T-cell (primary cell): Measurements from ENCODE around the gene RGS21. TPM values are rescaled to one million over a fixed set of nuclear protein-coding genes. Genes with fewer than 3 reads are reported as not detected.

Source experiments
- ATAC-seq, 4 experiments: fragments of 200-7000 bp in 3 of 4; fragments of 150-1000 bp in 1 of 4; cut with Tn5 transposase; replicated peaks in 1 of 4; 1 replicate in 3 of 4; 2 replicates in 1 of 4; pipeline ENCODE4 v1.10.0; 2021; ENCODE audit warnings: moderate library complexity in 3 of 4, mild to moderate bottlenecking in 2 of 4, moderate number of reproducible peaks in 1 of 4
- CTCF ChIA-PET, 2 donors: fragments of 300-600 bp; sonication (Branson Sonifier 250); formaldehyde crosslinking; loops; one replicate each; lab custom pipeline; 2022; ENCODE audit warnings: antibody characterized with exemption in 2 of 2; lab: Charles Lee
- POLR2A ChIA-PET, 2 donors: fragments of 300-600 bp; sonication (Branson Sonifier 250); formaldehyde crosslinking; loops; one replicate each; lab custom pipeline; 2022; ENCODE audit warnings: antibody characterized with exemption in 2 of 2; lab: Charles Lee
- DNase-seq, 35 experiments: peaks; one replicate each; pipeline versions ENCODE4 v3.0.0 to v3.0.0-alpha.2; 2013 to 2023
- H3K27ac ChIP-seq: one replicate; pipeline ENCODE4 v1.5.1; 2013; ENCODE audit warnings: low read length
- H3K27me3 ChIP-seq, 2 experiments: replicated peaks in 1 of 2; 1 replicate in 1 of 2; 2 replicates in 1 of 2; pipeline versions ENCODE4 v1.6.1 to v1.7.0; 2013; ENCODE audit warnings: low read length in 1 of 2, mixed read lengths in 1 of 2; ENCODE audit not compliant: control insufficient read depth in 2 of 2, insufficient read depth in 2 of 2; ENCODE audit errors: extremely low read depth in 1 of 2
- H3K36me3 ChIP-seq, 2 donors: 1 replicate in 1 of 2; 2 replicates in 1 of 2; pipeline versions ENCODE4 v1.6.1 to v1.7.0; 2013; ENCODE audit warnings: low read length in 1 of 2; ENCODE audit not compliant: control insufficient read depth in 2 of 2, insufficient read depth in 1 of 2; ENCODE audit errors: extremely low read depth in 1 of 2
- H3K4me1 ChIP-seq, 2 experiments: 1 replicate in 1 of 2; 2 replicates in 1 of 2; pipeline versions ENCODE4 v1.6.1 to v1.7.0; 2013; ENCODE audit warnings: low read length in 2 of 2, mixed read lengths in 1 of 2; ENCODE audit not compliant: insufficient read depth in 2 of 2, control insufficient read depth in 1 of 2; ENCODE audit errors: extremely low read depth in 1 of 2
- H3K4me3 ChIP-seq, 2 donors: 1 replicate in 1 of 2; 2 replicates in 1 of 2; pipeline versions ENCODE4 v1.5.1 to v1.7.0; 2013; ENCODE audit warnings: mild to moderate bottlenecking in 2 of 2, low read length in 1 of 2, moderate library complexity in 1 of 2; ENCODE audit not compliant: control insufficient read depth in 1 of 2; ENCODE audit errors: extremely low read depth in 1 of 2
- H3K9me3 ChIP-seq: 2 replicates; pipeline ENCODE4 v1.7.0; 2013
- H3K27ac Mint-ChIP-seq, 2 donors: one replicate each; pipeline ENCODE4 v1.8.0; 2020 to 2021; ENCODE audit warnings: mild to moderate bottlenecking in 2 of 2, mixed read lengths in 2 of 2
- H3K27me3 Mint-ChIP-seq, 2 donors: one replicate each; pipeline ENCODE4 v1.8.0; 2021 to 2022; ENCODE audit warnings: mixed read lengths in 2 of 2
- H3K36me3 Mint-ChIP-seq: one replicate; pipeline ENCODE4 v1.8.0; 2021; ENCODE audit warnings: mixed read lengths
- H3K4me1 Mint-ChIP-seq, 3 donors: one replicate each; pipeline ENCODE4 v1.8.0; 2020 to 2022; ENCODE audit warnings: mixed read lengths in 3 of 3, mild to moderate bottlenecking in 1 of 3
- H3K4me3 Mint-ChIP-seq, 3 donors: one replicate each; pipeline ENCODE4 v1.8.0; 2020 to 2022; ENCODE audit warnings: mild to moderate bottlenecking in 3 of 3, mixed read lengths in 3 of 3, moderate library complexity in 3 of 3
- H3K9me3 Mint-ChIP-seq, 3 donors: one replicate each; pipeline ENCODE4 v1.8.0; 2020 to 2022; ENCODE audit warnings: mixed read lengths in 3 of 3
- WGBS: methylation state at CpG from one replicate; pipeline ENCODE4 v1.1.5; 2013; ENCODE audit warnings: missing lambda C conversion rate; ENCODE audit not compliant: insufficient coverage; 5-methylcytosine and 5-hydroxymethylcytosine counted together
- total RNA-seq, 35 experiments: library from RNA in 6 of 35; stranded (reverse) in 6 of 35; fragments of 120-200 nt in 1 of 35; gene quantifications; one replicate each; pipeline versions ENCODE4 v1.2.1 to v1.2.4 and lab custom pipeline; 2013 to 2026

The RGS21 gene
- total RNA-seq, 5 donors from 2014 or later (not counting 1 experiment from before 2014, with no cell fraction given), result not detected

DNA sequence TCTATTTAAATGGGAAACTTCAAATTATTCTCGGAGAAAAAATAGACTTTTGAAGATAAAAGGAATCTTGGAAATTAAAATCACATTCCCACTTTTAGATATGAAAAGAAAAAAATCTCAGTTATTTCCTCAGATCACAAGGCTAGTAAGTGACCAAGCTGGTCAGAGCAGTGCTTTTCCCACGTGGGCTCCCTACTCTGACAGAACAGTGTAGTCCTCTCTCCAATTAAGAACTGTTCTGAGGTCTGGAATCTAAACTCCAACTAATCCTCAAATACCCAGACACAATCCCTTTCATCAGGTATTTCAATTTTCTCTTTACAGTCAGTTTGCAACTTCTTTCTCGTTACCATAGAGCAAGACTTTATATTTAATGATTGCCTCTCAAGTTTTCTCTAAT lies 50.6 kb downstream of the RGS21 start:
- no peak overlapping the region for H3K4me3 Mint-ChIP-seq
- ChIA-PET POLR2A (no interaction called here), CTCF (no interaction called here)
- no peaks in the 10 kb centered on the region for H3K36me3 ChIP-seq
- no peaks in the 10 kb centered on the region for H3K27me3 ChIP-seq
- H3K9me3 ChIP-seq, result no peaks in the 10 kb centered on the region
- no peaks in the 10 kb centered on the region for H3K36me3 Mint-ChIP-seq
- H3K27me3 Mint-ChIP-seq, result no peaks in the 10 kb centered on the region
- no peak for ATAC-seq
- no peak for DNase-seq
- no peaks in the 10 kb centered on the region for H3K4me1 ChIP-seq
- no peak overlapping the region for H3K4me3 ChIP-seq
- H3K9me3 Mint-ChIP-seq, result no peaks in the 10 kb centered on the region
- no peak overlapping the region for H3K27ac Mint-ChIP-seq
- whole genome bisulfite sequencing, result 57% methylated on average over 1 of the region's 3 CpGs
- no peak overlapping the region for H3K27ac ChIP-seq
- no peaks in the 10 kb centered on the region for H3K4me1 Mint-ChIP-seq

DNA sequence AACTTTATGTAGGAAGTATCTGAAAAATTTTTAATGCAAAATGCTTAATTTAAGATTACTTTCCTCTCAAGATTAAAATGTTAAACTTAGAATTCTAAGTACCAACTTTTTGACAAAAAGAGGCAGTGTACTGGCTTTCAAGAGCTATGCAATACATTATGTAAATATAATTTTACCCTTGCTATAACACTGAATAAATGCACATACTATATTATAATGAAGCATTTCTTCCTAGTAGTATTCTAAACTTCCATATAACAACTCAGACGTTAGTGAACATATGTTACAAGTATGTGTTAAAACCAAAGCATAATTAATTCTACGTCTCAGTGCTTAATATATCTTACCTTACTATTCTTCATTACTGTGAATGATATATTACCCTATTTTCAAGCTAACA lies 58.5 kb downstream of the RGS21 start:
- no peaks in the 10 kb centered on the region for H3K27me3 ChIP-seq
- H3K27me3 Mint-ChIP-seq, result peaks cover 0 to 1% of the 10 kb centered on the region in 2 donors
- no peaks in the 10 kb centered on the region for H3K36me3 ChIP-seq
- H3K27ac Mint-ChIP-seq, result no peak overlapping the region
- no peak for DNase-seq
- POLR2A ChIA-PET, result no interaction called here
- H3K27ac ChIP-seq, result no peak overlapping the region
- H3K4me1 Mint-ChIP-seq, result no peaks in the 10 kb centered on the region
- CTCF ChIA-PET, result interaction anchor here in 1 of 2 donors (0.5 kb wide), 1 partner anchor 46 kb away, joined by 3 read pairs; no protein-coding TSS in a partner anchor
- H3K36me3 Mint-ChIP-seq, result no peaks in the 10 kb centered on the region
- no CpG with 5 or more reads among the region's 2 CpGs for WGBS
- H3K4me3 ChIP-seq, result no peak overlapping the region
- H3K9me3 ChIP-seq, result no peaks in the 10 kb centered on the region
- H3K4me1 ChIP-seq, result no peaks in the 10 kb centered on the region
- H3K4me3 Mint-ChIP-seq, result no peak overlapping the region
- no peaks in the 10 kb centered on the region for H3K9me3 Mint-ChIP-seq
- no peak for ATAC-seq

DNA sequence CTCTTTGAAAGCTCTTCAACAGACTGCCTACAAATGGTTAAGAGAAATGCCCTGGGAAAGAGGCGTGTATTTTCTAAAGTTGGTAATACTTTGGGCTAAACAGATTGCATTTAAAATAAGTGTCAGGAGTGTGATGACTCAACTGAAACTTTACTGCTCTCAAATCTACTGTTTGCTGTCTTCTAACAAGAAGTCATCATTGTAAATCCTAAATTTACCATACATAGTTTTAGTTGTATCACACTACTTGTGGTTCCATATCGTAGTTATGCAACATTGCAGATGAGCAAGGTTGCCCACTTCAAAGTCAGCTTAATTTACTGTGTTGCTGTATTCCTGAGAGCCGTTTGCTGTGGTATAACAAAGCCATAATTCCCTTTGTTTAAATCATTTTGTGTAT lies 59.6 kb downstream of the RGS21 start:
- H3K4me3 Mint-ChIP-seq, result no peak overlapping the region
- H3K9me3 Mint-ChIP-seq, result no peaks in the 10 kb centered on the region
- no peaks in the 10 kb centered on the region for H3K36me3 Mint-ChIP-seq
- POLR2A ChIA-PET, result no interaction called here
- no peaks in the 10 kb centered on the region for H3K4me1 Mint-ChIP-seq
- Histone ChIP-seq H3K4me1 (no peaks in the 10 kb centered on the region), H3K36me3 (no peaks in the 10 kb centered on the region), H3K9me3 (no peaks in the 10 kb centered on the region), H3K27me3 (no peaks in the 10 kb centered on the region), H3K27ac (no peak overlapping the region), H3K4me3 (no peak overlapping the region)
- DNase-seq, result no peak
- no peak for ATAC-seq
- no CpG with 5 or more reads among the region's 3 CpGs for WGBS
- peaks cover 0 to 1% of the 10 kb centered on the region in 2 donors for H3K27me3 Mint-ChIP-seq
- H3K27ac Mint-ChIP-seq, result no peak overlapping the region
- CTCF ChIA-PET, result no interaction called here

- H3K27ac Mint-ChIP-seq, result no peak overlapping the region
These were observed 61.5 kb downstream of the RGS21 start for GRCh38 chr1:192378276-192378675.

GRCh38 chr1:192378878-192379277 lies 62.1 kb downstream of the RGS21 start:
- H3K36me3 Mint-ChIP-seq, result no peaks in the 10 kb centered on the region
- H3K9me3 Mint-ChIP-seq, result no peaks in the 10 kb centered on the region
- DNase-seq (no peak), ATAC-seq (no peak)
- Histone ChIP-seq H3K27me3 (no peaks in the 10 kb centered on the region), H3K9me3 (no peaks in the 10 kb centered on the region), H3K36me3 (no peaks in the 10 kb centered on the region), H3K4me3 (no peak overlapping the region), H3K27ac (no peak overlapping the region), H3K4me1 (no peaks in the 10 kb centered on the region)
- no peak overlapping the region for H3K27ac Mint-ChIP-seq
- ChIA-PET POLR2A (no interaction called here), CTCF (no interaction called here)
- peaks cover 0 to 1% of the 10 kb centered on the region in 2 donors for H3K27me3 Mint-ChIP-seq
- H3K4me1 Mint-ChIP-seq, result no peaks in the 10 kb centered on the region
- H3K4me3 Mint-ChIP-seq, result no peak overlapping the region

More at GRCh38 chr1:192378276-192378675, 61.5 kb downstream of the RGS21 start:
- Histone ChIP-seq H3K4me3 (no peak overlapping the region), H3K27ac (no peak overlapping the region), H3K27me3 (no peaks in the 10 kb centered on the region), H3K4me1 (no peaks in the 10 kb centered on the region), H3K36me3 (no peaks in the 10 kb centered on the region), H3K9me3 (no peaks in the 10 kb centered on the region)
- ChIA-PET CTCF (interaction anchor here in 1 of 2 donors (0.6 kb wide), 1 partner anchor 227 kb away, joined by 3 read pairs; no protein-coding TSS in a partner anchor), POLR2A (no interaction called here)
- no peaks in the 10 kb centered on the region for H3K9me3 Mint-ChIP-seq
- H3K4me3 Mint-ChIP-seq, result no peak overlapping the region
- ATAC-seq, result no peak
- H3K36me3 Mint-ChIP-seq, result no peaks in the 10 kb centered on the region
- peaks cover 0 to 1% of the 10 kb centered on the region in 2 donors for H3K27me3 Mint-ChIP-seq
- no peak for DNase-seq
- no peaks in the 10 kb centered on the region for H3K4me1 Mint-ChIP-seq

DNA sequence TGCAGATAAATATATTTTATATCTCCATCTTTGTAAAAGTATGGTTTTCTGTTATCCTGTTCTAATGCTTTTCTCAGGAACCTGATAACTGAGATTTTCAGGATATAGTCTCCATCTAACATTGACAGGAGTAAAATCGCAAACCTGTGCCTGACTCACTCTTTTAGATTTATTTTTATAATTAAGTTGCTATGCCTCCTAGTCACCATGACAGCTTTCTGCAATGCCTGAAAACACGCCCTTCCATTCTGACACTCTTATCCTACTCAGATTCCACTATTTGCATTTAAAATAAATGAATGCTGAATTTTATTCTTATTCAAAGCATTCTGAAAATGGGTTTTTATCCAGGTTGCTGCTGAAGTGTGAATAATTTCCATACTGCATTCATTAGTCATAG lies 62.8 kb downstream of the RGS21 start:
- Histone ChIP-seq H3K27me3 (no peaks in the 10 kb centered on the region), H3K27ac (no peak overlapping the region), H3K36me3 (no peaks in the 10 kb centered on the region), H3K9me3 (no peaks in the 10 kb centered on the region), H3K4me1 (no peaks in the 10 kb centered on the region), H3K4me3 (no peak overlapping the region)
- ChIA-PET CTCF (no interaction called here), POLR2A (no interaction called here)
- Mint-ChIP-seq H3K4me1 (no peaks in the 10 kb centered on the region), H3K9me3 (no peaks in the 10 kb centered on the region), H3K27ac (no peak overlapping the region), H3K4me3 (no peak overlapping the region), H3K36me3 (no peaks in the 10 kb centered on the region), H3K27me3 (peaks cover 0 to 1% of the 10 kb centered on the region in 2 donors)
- DNase-seq, result no peak
- no CpG with 5 or more reads among the region's 2 CpGs for WGBS
- no peak for ATAC-seq

DNA sequence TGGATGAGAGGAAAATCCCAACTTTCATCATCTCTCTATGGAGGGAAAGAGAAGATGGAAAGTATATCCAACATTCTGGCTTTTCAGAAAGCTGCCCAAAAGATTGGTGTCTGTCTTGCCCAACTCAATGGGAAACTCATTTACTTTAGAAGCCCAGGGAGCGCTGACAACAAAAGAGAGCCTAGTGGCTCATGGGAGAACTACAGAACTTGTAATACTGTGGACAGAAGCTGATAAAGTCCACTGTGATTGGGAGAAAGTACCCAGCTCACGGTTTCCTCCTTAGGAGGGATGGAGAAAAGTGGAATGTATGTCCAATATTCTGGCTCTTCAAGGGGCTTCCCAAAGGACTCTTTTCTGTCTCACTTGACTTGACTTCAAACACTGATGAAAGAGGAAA lies 66.0 kb downstream of the RGS21 start:
- Mint-ChIP-seq H3K27ac (no peak overlapping the region), H3K4me1 (no peaks in the 10 kb centered on the region), H3K36me3 (no peaks in the 10 kb centered on the region), H3K9me3 (no peaks in the 10 kb centered on the region), H3K27me3 (peaks cover 0 to 1% of the 10 kb centered on the region in 2 donors), H3K4me3 (no peak overlapping the region)
- H3K27me3 ChIP-seq, result no peaks in the 10 kb centered on the region
- ATAC-seq, result no peak
- H3K4me1 ChIP-seq, result no peaks in the 10 kb centered on the region
- CTCF ChIA-PET, result no interaction called here
- no peak for DNase-seq
- WGBS, result 71% methylated on average over 1 of the region's 2 CpGs
- no peaks in the 10 kb centered on the region for H3K36me3 ChIP-seq
- POLR2A ChIA-PET, result no interaction called here
- H3K27ac ChIP-seq, result no peak overlapping the region
- no peak overlapping the region for H3K4me3 ChIP-seq
- H3K9me3 ChIP-seq, result no peaks in the 10 kb centered on the region
